ENCODE data around the gene SPAG9.

Gene SPAG9

DNA sequence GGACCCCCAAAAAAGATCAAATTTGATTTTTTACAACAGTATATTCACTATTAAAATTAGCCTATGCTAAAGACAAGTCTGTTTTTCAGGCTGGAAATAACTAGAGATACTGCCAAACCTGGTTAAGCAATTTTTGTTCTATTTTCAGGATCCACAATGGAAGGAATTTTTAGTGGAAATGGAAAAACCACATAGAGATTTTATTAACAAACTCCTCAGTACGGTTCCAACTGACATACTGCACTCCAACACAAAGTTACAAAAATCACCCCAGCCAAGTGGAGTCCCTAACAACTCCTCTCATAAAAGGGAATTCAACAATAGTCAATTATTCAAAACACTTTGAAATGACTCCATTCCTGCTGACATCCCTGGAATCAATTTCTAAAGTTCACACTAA lies 152.9 kb downstream of the SPAG9 start:
- H3K36me3 ChIP-seq (ENCODE audit: insufficient read depth, low read length), result peaks cover 2% of the 10 kb centered on the region; the same call in 1 of the 2 replicates
- H3K27ac ChIP-seq, result peak overlapping the region; percentile 64
- DNase-seq (ENCODE audit: low read depth, low spot score), result no peak
- TF ChIP-seq POLR2AphosphoS5 (IDR thresholded peaks at IDR 0.05; ENCODE audit: borderline replicate concordance, low read depth, low read length) (no peak), FOXP2 (optimal IDR thresholded peaks at IDR 0.05; ENCODE audit: control extremely low read depth, extremely low read length, insufficient read depth) (no peak), EZH2 (IDR thresholded peaks at IDR 0.05) (no peak)
- H3K9me3 ChIP-seq (ENCODE audit: low read depth, low read length), result no peaks in the 10 kb centered on the region
- H3K4me3 ChIP-seq, result no peak overlapping the region
- H3K9ac ChIP-seq (ENCODE audit: insufficient read length), result no peak overlapping the region

DNA sequence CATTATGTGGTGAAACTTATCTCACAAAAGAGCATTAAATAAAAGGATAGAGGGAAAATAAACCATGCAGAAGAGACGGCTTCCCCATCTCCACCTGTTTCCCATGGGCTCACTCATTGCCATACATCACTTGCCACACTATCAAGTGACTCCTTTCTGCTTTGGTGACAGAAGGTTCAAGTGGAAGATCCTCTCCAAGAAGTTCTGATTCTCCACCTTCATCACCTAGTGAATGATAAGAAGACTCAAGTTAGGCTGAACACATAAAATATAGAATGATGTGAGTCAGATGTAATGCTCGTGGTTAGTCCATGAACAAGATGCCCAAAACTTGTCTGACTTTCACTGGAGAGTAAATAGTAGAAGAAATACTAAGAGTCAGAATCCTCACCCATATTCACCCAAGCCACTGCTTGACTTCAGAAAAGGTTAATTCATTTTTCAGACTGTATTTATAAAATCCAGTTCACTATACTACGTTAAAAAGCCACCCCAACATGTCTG lies 154.5 kb downstream of the SPAG9 start:
- no peak for DNase-seq (ENCODE audit: low read depth, low spot score)
- no peaks in the 10 kb centered on the region for H3K9me3 ChIP-seq (ENCODE audit: low read depth, low read length)
- no peak for TF ChIP-seq POLR2AphosphoS5 (IDR thresholded peaks at IDR 0.05; ENCODE audit: borderline replicate concordance, low read depth, low read length)
- TF ChIP-seq EZH2 (IDR thresholded peaks at IDR 0.05), result no peak
- no peak for TF ChIP-seq FOXP2 (optimal IDR thresholded peaks at IDR 0.05; ENCODE audit: control extremely low read depth, extremely low read length, insufficient read depth)
- H3K4me3 ChIP-seq, result no peak overlapping the region
- H3K36me3 ChIP-seq (ENCODE audit: insufficient read depth, low read length), result peaks cover 2% of the 10 kb centered on the region; the same call in 1 of the 2 replicates
- no peak overlapping the region for H3K27ac ChIP-seq
- no peak overlapping the region for H3K9ac ChIP-seq (ENCODE audit: insufficient read length)

DNA sequence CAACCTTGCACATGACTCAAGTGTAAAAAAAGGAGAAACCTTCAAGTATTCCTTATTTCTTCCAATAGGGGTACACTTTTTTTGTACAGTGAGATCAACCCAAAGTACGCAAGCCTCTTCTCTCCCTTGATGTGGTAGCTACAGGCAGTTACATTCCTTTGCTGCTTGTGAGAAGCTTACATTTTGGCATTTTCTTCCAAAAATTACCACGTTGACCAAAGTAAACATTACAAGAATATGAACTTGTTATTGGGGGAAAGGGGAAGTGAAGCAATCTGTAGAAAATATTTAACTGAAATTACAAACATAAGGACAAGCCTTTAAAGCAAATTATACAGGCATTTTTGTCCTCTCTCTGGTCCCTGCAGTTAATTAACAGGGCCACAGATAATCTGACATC lies 157.5 kb downstream of the SPAG9 start:
- DNase-seq (ENCODE audit: low read depth, low spot score), result no peak
- Histone ChIP-seq H3K9me3 (ENCODE audit: low read depth, low read length) (no peaks in the 10 kb centered on the region), H3K9ac (ENCODE audit: insufficient read length) (no peak overlapping the region), H3K36me3 (ENCODE audit: insufficient read depth, low read length) (no peaks in the 10 kb centered on the region; the same call in 1 of the 2 replicates), H3K4me3 (no peak overlapping the region), H3K27ac (no peak overlapping the region)
- TF ChIP-seq POLR2AphosphoS5 (IDR thresholded peaks at IDR 0.05; ENCODE audit: borderline replicate concordance, low read depth, low read length), result no peak
- TF ChIP-seq FOXP2 (optimal IDR thresholded peaks at IDR 0.05; ENCODE audit: control extremely low read depth, extremely low read length, insufficient read depth), result no peak
- no peak for TF ChIP-seq EZH2 (IDR thresholded peaks at IDR 0.05)

DNA sequence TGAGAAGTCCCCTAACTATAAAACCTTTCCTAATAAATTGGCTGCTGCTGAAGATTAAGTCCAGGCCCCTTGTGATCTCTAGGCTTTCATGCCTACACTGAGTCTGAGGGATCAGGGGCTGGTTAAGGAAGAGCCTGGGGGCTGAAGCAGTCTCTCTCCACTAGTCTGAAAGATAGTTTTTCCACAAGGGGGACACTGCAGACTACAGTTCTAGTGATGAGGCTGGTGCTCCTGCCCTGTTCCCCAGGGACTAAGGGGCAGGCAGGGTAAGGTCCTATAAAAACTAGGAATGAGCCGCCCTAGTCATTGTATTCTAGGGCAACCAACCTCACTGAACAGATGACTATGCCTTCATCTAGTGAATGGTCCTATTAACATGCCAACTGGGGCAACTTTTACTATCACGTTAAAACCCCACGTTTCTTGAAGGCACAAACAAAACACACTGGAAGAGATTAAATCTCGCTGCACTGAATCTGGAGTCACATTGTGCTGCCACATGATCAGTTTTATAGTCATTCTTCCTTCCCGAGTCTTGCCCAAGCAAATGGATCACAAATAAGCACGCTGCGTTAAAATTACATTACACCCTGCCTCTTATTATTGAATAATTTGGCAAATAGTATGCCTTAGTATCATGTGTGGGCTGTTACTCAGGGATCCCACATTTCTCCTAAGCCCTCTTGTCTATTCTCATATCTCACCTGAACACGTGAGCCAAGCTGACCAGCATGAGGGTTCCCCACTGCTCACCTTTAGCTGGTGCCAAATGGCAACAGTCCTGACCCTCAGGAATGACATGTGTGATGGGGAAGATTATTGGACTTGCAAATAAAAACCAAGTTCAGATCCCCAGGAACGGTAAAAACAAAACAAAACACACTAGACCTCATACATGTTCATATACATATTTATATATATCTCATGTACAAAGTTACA lies 159.1 kb downstream of the SPAG9 start:
- no peak for TF ChIP-seq EZH2 (IDR thresholded peaks at IDR 0.05)
- TF ChIP-seq FOXP2 (optimal IDR thresholded peaks at IDR 0.05; ENCODE audit: control extremely low read depth, extremely low read length, insufficient read depth), result no peak
- no peak for TF ChIP-seq POLR2AphosphoS5 (IDR thresholded peaks at IDR 0.05; ENCODE audit: borderline replicate concordance, low read depth, low read length)
- Histone ChIP-seq H3K4me3 (no peak overlapping the region), H3K27ac (no peak overlapping the region), H3K9ac (ENCODE audit: insufficient read length) (no peak overlapping the region), H3K36me3 (ENCODE audit: insufficient read depth, low read length) (no peaks in the 10 kb centered on the region; the same call in 1 of the 2 replicates), H3K9me3 (ENCODE audit: low read depth, low read length) (no peaks in the 10 kb centered on the region)
- DNase-seq (ENCODE audit: low read depth, low spot score), result no peak

DNA sequence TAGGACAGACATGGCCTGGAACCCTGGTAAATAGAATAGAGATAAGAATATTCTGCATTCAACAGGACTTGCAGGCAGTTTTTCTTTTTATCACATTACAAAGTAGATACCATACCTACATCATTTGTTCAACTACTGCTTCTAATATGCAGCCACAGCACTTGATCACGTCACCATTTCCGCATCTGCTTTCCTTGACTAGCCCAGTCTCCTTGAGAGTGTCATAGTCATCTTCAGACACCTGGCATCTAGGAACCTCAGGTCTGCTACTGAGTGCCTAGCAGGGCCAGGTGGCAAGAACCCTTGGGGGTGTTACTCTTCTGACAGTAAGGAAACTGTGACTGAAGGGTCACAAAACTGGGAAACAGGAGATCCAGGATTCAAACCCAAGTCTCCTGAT lies 161.3 kb downstream of the SPAG9 start:
- Histone ChIP-seq H3K4me3 (no peak overlapping the region), H3K27ac (no peak overlapping the region), H3K36me3 (ENCODE audit: insufficient read depth, low read length) (no peaks in the 10 kb centered on the region), H3K9ac (ENCODE audit: insufficient read length) (no peak overlapping the region), H3K9me3 (ENCODE audit: low read depth, low read length) (no peaks in the 10 kb centered on the region)
- TF ChIP-seq FOXP2 (optimal IDR thresholded peaks at IDR 0.05; ENCODE audit: control extremely low read depth, extremely low read length, insufficient read depth) (no peak), POLR2AphosphoS5 (IDR thresholded peaks at IDR 0.05; ENCODE audit: borderline replicate concordance, low read depth, low read length) (no peak), EZH2 (IDR thresholded peaks at IDR 0.05) (no peak)
- DNase-seq (ENCODE audit: low read depth, low spot score), result no peak

DNA sequence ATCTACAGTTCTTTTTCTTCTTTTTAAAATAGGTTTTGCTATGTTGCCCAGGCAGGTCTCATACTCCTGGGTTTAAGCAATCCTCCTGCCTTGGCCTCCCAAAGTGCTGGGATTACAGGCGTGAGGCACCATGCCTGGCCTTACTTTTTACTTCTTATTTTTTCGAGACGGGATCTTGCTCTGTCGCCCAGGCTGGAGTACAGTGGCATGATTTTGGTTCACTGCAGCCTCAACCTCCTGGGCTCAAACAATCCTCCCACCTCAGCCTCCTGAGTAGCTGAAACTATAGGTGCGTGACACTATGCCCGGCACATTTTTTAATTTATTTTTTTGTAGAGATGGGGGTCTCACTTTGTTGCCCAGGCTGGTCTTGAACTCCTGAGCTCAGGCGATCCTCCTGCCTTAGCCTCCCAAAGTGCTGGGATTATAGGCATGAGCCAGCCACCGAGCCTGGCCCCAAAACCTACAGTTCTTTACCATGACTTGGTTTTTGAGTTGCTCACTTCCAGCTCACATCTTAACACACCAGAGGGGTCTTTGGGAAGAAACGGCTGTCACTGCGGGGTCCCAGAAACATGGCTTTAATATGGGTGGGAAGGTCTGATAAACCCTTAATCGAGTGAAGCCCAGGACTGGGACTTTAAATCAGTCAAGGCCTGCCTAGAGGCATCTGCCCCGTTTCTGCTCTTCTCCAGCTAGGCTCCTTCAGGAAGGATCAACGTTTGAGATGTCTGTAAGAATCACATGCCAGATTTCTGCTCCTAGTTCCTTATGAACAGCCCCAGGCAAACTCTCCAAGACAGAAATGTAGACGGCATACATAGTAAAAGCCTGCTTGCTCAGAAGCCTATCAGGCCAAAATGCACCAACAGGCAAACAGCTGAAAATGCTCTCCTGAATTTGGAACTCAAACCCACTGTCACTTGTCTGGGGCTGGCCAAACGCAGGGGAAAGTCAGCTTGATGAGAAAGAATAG lies 162.8 kb downstream of the SPAG9 start:
- H3K9me3 ChIP-seq (ENCODE audit: low read depth, low read length), result no peaks in the 10 kb centered on the region
- H3K9ac ChIP-seq (ENCODE audit: insufficient read length), result no peak overlapping the region
- H3K36me3 ChIP-seq (ENCODE audit: insufficient read depth, low read length), result no peaks in the 10 kb centered on the region
- H3K4me3 ChIP-seq, result no peak overlapping the region
- no peak overlapping the region for H3K27ac ChIP-seq
- DNase-seq (ENCODE audit: low read depth, low spot score), result no peak
- no peak for TF ChIP-seq POLR2AphosphoS5 (IDR thresholded peaks at IDR 0.05; ENCODE audit: borderline replicate concordance, low read depth, low read length)
- TF ChIP-seq EZH2 (IDR thresholded peaks at IDR 0.05), result no peak
- TF ChIP-seq FOXP2 (optimal IDR thresholded peaks at IDR 0.05; ENCODE audit: control extremely low read depth, extremely low read length, insufficient read depth), result no peak

DNA sequence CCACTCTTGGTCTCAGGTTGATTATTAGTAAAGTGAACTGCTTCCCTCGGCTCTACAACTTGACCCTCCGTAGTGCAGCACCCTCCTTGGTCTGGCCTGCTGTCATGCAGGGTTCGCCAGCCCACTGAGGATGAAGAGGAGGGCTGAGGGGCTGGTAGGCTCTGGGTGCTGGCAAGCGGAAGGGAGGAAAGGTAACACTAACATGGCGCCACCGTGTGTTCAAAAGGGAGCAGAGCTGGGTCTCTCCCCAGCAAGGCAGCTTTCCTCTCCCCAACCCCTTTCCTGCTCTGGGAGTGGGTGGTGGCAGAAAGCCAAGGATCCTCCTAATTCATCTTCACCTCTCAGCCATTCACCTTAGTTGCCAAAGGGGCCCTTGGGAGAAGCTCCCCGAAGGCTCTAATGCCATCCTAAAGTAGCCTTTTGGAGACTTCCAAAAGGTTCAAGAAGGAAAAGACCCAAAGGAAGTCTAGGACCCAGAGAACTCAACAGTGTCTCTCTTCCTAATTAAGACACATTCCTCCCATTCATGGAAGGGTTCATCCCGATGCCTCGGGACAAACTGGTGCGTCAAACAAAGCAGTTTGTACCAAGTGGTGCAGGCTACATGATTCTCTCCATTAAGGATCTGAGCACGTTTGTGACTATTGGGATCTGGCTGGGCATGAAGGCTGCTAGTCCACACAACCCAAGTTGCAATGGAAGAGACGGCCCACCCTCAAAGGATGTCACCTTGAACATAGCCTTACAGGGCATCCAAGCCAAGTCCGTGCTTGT lies 163.7 kb downstream of the SPAG9 start:
- Histone ChIP-seq H3K9me3 (ENCODE audit: low read depth, low read length) (no peaks in the 10 kb centered on the region), H3K27ac (no peak overlapping the region), H3K36me3 (ENCODE audit: insufficient read depth, low read length) (no peaks in the 10 kb centered on the region), H3K4me3 (no peak overlapping the region), H3K9ac (ENCODE audit: insufficient read length) (no peak overlapping the region)
- DNase-seq (ENCODE audit: low read depth, low spot score), result peak; percentile 18
- TF ChIP-seq FOXP2 (optimal IDR thresholded peaks at IDR 0.05; ENCODE audit: control extremely low read depth, extremely low read length, insufficient read depth), result no peak
- no peak for TF ChIP-seq POLR2AphosphoS5 (IDR thresholded peaks at IDR 0.05; ENCODE audit: borderline replicate concordance, low read depth, low read length)
- TF ChIP-seq EZH2 (IDR thresholded peaks at IDR 0.05), result no peak
